22Rv1 (cell line): ENCODE results near the gene KRT34.

Experiments used
- H3K27ac ChIP-seq: fragments of 450-650 bp; 2 replicates; pipeline ENCODE4 v1.5.1; 2017
- ZFX ChIP-seq: fragments of 450-650 bp; IDR thresholded peaks from 2 replicates; pipeline ENCODE4 v1.6.1; 2017; ENCODE audit warnings: antibody characterized with exemption, borderline replicate concordance
- TF ChIP-seq, protein P1 (sequence below): fragments of 450-650 bp; IDR thresholded peaks from 2 replicates; pipeline ENCODE4 v1.5.1; 2017; ENCODE audit warnings: mild to moderate bottlenecking

The KRT34 gene

DNA sequence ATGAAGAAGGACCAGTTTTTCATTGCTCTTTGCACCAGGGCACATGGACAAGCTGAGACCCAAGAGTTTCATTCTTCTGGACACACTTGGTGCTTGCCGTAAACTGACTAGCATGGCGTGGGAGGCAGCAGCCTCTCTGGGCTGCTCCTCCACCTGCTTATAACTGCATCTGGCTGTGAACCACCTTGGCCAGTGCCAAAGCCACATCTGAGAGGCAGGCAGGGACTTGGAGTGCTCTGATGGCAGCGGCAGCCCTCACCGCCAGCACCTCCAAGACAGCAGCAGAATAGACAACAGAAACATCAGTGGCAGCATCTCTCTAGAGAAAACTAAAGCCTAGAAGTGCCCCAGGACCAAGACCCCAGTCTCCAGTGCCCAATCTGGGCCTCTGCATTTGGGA, 37.6 kb upstream of the KRT34 start:
- TF ChIP-seq, protein P1, sequence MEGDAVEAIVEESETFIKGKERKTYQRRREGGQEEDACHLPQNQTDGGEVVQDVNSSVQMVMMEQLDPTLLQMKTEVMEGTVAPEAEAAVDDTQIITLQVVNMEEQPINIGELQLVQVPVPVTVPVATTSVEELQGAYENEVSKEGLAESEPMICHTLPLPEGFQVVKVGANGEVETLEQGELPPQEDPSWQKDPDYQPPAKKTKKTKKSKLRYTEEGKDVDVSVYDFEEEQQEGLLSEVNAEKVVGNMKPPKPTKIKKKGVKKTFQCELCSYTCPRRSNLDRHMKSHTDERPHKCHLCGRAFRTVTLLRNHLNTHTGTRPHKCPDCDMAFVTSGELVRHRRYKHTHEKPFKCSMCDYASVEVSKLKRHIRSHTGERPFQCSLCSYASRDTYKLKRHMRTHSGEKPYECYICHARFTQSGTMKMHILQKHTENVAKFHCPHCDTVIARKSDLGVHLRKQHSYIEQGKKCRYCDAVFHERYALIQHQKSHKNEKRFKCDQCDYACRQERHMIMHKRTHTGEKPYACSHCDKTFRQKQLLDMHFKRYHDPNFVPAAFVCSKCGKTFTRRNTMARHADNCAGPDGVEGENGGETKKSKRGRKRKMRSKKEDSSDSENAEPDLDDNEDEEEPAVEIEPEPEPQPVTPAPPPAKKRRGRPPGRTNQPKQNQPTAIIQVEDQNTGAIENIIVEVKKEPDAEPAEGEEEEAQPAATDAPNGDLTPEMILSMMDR = no peak
- no peak for TF ChIP-seq ZFX

DNA sequence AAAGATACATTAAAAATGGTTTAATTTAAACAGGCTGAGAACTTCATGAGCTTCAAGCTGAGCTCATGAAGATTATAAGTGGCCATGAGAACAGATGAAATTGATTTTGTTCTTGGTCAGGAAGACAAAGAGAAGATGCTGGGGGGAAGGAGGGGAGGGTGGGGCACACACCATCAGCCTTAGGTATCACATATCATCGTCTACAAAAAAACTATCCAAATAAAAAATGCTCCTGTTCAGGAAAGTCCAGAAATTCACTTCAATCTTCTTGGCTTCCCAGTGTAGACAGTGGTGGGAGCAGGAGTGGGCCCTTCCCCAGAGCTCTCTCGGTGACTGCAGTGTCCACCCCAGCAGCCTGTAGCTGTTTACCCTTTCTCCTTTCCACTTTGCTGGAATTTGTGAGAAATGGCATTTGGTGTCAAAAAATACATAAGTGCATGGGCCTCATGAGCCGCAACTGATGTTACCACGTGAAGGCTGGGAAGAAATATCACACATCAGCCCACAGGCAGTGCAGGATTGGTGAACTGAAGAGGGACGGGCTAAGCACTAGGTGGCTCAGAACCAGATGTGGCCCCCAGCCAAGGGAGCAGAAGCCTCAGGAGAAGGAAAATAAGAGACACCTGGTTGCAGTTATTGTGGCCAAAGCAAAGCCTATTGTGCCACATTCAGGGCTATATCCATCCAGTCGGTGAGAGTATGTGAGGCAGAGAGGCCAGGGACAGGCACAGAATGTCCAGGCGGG, 36.2 kb upstream of the KRT34 start:
- TF ChIP-seq ZFX = no peak
- TF ChIP-seq, protein P1 = no peak
- H3K27ac ChIP-seq = no peak overlapping the region

More for the DNA sequence above, 37.6 kb upstream of the KRT34 start:
- no peak overlapping the region for H3K27ac ChIP-seq

DNA sequence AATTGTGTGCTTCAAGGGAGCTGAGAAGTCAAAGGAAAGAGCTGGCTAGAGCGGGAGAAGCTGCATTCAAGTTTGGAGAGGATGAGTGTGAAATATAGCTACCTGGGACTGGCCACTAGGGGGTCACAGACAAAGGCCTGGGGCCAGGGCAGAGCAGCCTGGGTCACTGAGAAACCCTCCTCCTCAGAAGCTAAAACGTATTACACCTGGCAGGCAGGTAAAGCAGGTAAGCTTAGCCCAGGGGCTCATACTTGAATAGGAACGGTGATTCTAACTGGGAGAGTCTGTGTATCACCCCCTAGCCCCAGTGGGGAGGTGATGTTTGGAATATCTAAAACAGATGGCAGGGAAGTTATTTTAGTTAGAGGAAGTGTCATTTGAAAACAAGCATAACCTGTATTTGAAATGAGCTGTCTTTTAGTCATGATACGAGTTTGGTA, 35.5 kb upstream of the KRT34 start:
- TF ChIP-seq, protein P1 = peak; percentile 59
- no peak for TF ChIP-seq ZFX
- H3K27ac ChIP-seq = no peak overlapping the region

DNA sequence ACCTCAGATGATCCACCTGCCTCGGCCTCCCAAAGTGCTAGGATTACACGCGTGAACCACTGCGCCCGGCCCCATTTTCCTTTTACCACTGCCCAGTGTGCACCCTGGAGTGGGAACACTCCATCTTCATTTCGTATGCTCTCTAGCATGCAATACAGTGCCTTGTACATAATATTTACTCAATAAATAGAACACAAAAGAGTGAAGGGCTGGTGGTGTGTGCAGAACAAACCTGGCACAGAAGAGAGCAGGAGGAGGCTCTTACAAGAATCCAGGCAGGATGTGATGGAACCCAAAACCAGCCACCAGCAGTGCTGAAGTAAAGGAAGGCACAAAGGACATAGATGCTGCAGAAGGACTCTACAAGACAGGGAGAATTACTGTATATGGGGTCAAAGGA, 35.0 kb upstream of the KRT34 start:
- H3K27ac ChIP-seq = no peak overlapping the region
- no peak for TF ChIP-seq ZFX
- TF ChIP-seq, protein P1 = no peak

DNA sequence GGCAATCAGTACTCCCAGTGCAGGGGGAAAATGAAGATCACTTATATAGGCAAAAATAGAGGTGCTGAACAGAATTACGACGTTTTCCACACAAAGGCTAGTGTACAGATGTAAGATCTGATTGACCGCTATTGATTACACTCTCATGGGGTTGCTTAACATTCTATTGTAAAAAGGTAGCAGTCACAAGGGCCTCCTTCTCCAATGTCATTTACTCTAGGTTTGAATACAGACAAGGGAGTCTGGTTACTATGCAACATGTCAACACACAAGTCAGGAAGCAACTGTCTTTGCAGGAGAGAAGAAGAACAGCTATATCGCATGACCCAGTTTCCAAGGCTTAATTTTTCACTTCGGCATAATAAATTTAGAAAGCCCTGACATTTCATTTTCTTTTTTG, 34.4 kb upstream of the KRT34 start:
- no peak overlapping the region for H3K27ac ChIP-seq
- TF ChIP-seq, protein P1 = no peak
- no peak for TF ChIP-seq ZFX

DNA sequence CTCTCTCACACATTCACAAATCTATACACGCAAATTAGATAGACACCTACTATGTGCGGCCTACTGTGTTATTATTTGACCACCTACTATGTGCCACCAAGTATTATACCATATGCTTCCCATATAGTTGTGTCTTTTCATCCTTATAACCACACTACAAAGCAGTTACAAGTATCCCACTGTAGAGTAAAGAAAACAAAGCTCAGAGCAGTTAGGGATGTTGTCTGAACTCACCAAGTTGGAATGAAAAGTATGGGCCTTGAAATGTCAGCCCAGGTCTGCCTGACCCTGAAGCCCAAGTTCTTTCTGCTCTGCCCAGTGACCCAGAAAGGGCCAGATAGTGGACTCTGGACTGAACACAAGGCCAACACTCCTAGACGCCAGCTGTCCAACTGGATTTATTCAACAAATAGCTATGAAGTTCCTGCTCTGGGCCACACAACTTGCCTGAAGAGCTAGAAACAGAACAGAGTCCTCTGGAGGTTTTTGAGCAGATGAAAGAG, 33.8 kb upstream of the KRT34 start:
- TF ChIP-seq, protein P1 = no peak
- no peak for TF ChIP-seq ZFX
- no peak overlapping the region for H3K27ac ChIP-seq

DNA sequence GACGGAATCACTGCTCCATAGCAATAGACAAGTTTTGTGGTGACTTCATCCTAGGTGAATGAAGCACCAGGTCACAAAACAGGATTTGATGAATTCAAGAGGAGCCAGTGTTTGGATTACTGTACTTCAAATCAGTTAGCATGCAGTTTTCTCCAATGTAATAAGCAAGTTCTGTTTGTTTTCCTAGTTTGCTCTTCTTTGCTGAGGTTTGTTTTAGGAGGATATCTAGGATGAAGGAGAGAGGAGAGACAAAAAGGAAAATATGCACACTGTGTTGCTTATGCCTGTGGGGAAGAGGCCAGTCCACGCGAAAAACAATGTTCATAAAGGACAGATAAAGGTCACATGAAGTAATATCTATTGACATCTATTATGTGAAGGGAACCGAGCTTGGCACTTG, 33.3 kb upstream of the KRT34 start:
- no peak overlapping the region for H3K27ac ChIP-seq
- no peak for TF ChIP-seq ZFX
- TF ChIP-seq, protein P1 = no peak
